Measurements from ENCODE around the gene PHLDA1. TPM values are rescaled to one million over a fixed set of nuclear protein-coding genes. Genes with fewer than 3 reads are reported as not detected.
A peak's percentile ranks its signal among the peaks of the same experiment; 100 is the strongest.

PHLDA1 gene
- total and polyA plus RNA-seq, 12 donors: 1.5 to 43.5 (median 19.4) TPM

GRCh38 chr12:76060111-76060510 lies 28.5 kb upstream of the PHLDA1 start:
- H3K36me3 ChIP-seq: peaks cover 0 to 98% (median 34%) of the 10 kb centered on the region in 9 donors
- no peak overlapping the region for H3K27ac ChIP-seq
- DNase-seq (no peak), ATAC-seq (no peak)
- intact Hi-C loops (cut with DNase I): loop anchor here in 1 of 10 donors (10.0 kb wide), 1 partner anchor 295 kb away; no protein-coding TSS in a partner anchor
- no peaks in the 10 kb centered on the region for H3K4me1 ChIP-seq
- no peaks in the 10 kb centered on the region for H3K27me3 ChIP-seq
- 42 to 47% methylated on average over 2 of the region's 2 CpGs for whole genome bisulfite sequencing, 2 donors
- H3K4me3 ChIP-seq: no peak overlapping the region
- peaks cover 0 to 14% (median 11%) of the 10 kb centered on the region in 11 donors for H3K9me3 ChIP-seq
- no peak for TF ChIP-seq CTCF (IDR thresholded peaks at IDR 0.05)

GRCh38 chr12:76057326-76057725 lies 25.8 kb upstream of the PHLDA1 start:
- TF ChIP-seq CTCF (IDR thresholded peaks at IDR 0.05): no peak
- 53 to 79% methylated on average over 7 of the region's 7 CpGs for WGBS, 2 donors
- Histone ChIP-seq H3K27ac (no peak overlapping the region), H3K4me1 (no peaks in the 10 kb centered on the region), H3K9me3 (no peaks in the 10 kb centered on the region), H3K4me3 (no peak overlapping the region), H3K36me3 (peaks cover 0 to 100% (median 50%) of the 10 kb centered on the region in 9 donors), H3K27me3 (no peaks in the 10 kb centered on the region)
- DNase-seq: peak in 1 of 2 donors; percentile 13
- ATAC-seq: peak in 3 of 8 donors; percentile 52 to 62 (median 59)
- intact Hi-C loops (cut with DNase I): loop anchor here in 1 of 10 donors (10.0 kb wide), 1 partner anchor 287 kb away; the partner anchor contains the start of gene BBS10

GRCh38 chr12:76055393-76055792 lies 23.8 kb upstream of the PHLDA1 start:
- no peaks in the 10 kb centered on the region for H3K27me3 ChIP-seq
- no peaks in the 10 kb centered on the region for H3K9me3 ChIP-seq
- DNase-seq (no peak), ATAC-seq (no peak)
- H3K36me3 ChIP-seq: peaks cover 0 to 100% (median 52%) of the 10 kb centered on the region in 9 donors
- intact Hi-C loops (cut with DNase I): loop anchor here in 1 of 10 donors (10.0 kb wide), 1 partner anchor 289 kb away; the partner anchor contains the start of gene BBS10
- 85% methylated on average over 2 of the region's 2 CpGs for WGBS, 2 donors
- no peaks in the 10 kb centered on the region for H3K4me1 ChIP-seq
- H3K4me3 ChIP-seq: no peak overlapping the region
- no peak for TF ChIP-seq CTCF (IDR thresholded peaks at IDR 0.05)
- H3K27ac ChIP-seq: no peak overlapping the region

GRCh38 chr12:76049575-76050251 lies 18.1 kb upstream of the PHLDA1 start:
- Histone ChIP-seq H3K9me3 (no peaks in the 10 kb centered on the region), H3K27ac (no peak overlapping the region), H3K27me3 (no peaks in the 10 kb centered on the region), H3K4me3 (no peak overlapping the region), H3K4me1 (peaks cover 0 to 4% (median 0%) of the 10 kb centered on the region in 9 donors), H3K36me3 (peaks cover 0 to 98% (median 59%) of the 10 kb centered on the region in 9 donors)
- no peak for TF ChIP-seq CTCF (IDR thresholded peaks at IDR 0.05)
- intact Hi-C loops (cut with DNase I): loop anchor here in 1 of 10 donors (10.0 kb wide), 1 partner anchor 295 kb away; the partner anchor contains the start of gene BBS10
- ATAC-seq (no peak), DNase-seq (no peak)
- 90 to 94% methylated on average over 4 of the region's 4 CpGs for WGBS, 2 donors
